Measurements from ENCODE around the gene CLDND1.

DNA sequence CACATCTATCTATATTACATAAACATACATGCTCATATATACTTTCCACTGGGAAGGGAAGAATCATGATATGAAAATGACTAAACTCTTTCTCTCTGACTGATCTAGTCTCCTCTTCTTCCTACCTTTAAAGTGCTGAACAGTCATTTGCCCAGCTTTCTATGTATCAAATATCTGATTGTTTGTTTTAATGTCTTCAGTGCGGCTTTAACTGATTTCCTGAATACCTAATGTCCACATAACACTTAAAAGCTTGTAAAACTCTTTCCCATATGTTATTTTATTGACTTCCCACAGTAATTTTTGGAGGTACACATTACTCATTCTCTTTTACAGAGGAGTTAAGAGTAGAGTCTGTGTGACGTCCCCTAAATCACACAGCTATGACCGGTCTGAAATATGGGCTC lies 42.5 kb upstream of the CLDND1 start:
- no peak for TF ChIP-seq EZH2 (IDR thresholded peaks at IDR 0.05; ENCODE audit: borderline replicate concordance, low read depth, low read length, poor library complexity, severe bottlenecking)
- TF ChIP-seq, protein P1, sequence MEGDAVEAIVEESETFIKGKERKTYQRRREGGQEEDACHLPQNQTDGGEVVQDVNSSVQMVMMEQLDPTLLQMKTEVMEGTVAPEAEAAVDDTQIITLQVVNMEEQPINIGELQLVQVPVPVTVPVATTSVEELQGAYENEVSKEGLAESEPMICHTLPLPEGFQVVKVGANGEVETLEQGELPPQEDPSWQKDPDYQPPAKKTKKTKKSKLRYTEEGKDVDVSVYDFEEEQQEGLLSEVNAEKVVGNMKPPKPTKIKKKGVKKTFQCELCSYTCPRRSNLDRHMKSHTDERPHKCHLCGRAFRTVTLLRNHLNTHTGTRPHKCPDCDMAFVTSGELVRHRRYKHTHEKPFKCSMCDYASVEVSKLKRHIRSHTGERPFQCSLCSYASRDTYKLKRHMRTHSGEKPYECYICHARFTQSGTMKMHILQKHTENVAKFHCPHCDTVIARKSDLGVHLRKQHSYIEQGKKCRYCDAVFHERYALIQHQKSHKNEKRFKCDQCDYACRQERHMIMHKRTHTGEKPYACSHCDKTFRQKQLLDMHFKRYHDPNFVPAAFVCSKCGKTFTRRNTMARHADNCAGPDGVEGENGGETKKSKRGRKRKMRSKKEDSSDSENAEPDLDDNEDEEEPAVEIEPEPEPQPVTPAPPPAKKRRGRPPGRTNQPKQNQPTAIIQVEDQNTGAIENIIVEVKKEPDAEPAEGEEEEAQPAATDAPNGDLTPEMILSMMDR (conservative IDR thresholded peaks at IDR 0.05; ENCODE audit: low read depth, low read length), result no peak

All from A673 (cell line).